Gastroesophageal sphincter (tissue), 3 donors: ENCODE results near the gene VPREB1.

Experiments
- EP300 ChIP-seq: sonication (generic); formaldehyde crosslinking; IDR thresholded peaks from one replicate; pipeline ENCODE4 v1.6.1; 2017; ENCODE audit warnings: antibody characterized with exemption, mild to moderate bottlenecking
- POLR2A ChIP-seq, 2 donors: fragments of 450-650 bp; IDR thresholded peaks; one replicate each; pipeline ENCODE4 v1.6.1; 2017; ENCODE audit warnings: antibody characterized with exemption in 2 of 2, mild to moderate bottlenecking in 2 of 2, moderate library complexity in 1 of 2
- POLR2AphosphoS5 ChIP-seq: sonication (generic); formaldehyde crosslinking; IDR thresholded peaks from one replicate; pipeline ENCODE4 v1.6.1; 2017; ENCODE audit warnings: antibody characterized with exemption
- TF ChIP-seq, protein P1 (sequence below), 4 experiments: fragments of 200-600 bp in 2 of 4; fragments of 450-650 bp in 2 of 4; sonication (generic) in 1 of 4; IDR thresholded peaks; one replicate each; pipeline ENCODE4 v1.5.1; 2017 to 2019; ENCODE audit warnings: antibody characterized with exemption in 4 of 4, mild to moderate bottlenecking in 2 of 4, moderate library complexity in 2 of 4

DNA sequence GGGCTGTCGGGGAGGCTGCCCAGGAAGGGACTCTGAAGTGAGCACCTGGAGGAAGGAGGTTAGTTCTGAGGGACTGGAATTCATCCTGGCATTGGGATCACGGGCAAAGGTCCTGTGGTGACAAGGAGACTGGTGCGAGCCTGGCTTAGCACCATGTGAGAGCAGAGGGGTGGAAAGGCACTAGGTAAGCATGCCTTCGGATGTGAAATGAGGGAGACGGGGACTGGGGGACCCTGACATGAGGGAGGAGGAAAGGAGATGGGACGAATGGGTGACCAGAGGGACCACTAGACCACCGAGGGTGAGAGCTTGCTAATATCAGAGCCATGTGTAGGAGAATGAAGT lies 3.1 kb upstream of the VPREB1 start:
- TF ChIP-seq POLR2A (IDR thresholded peaks at IDR 0.05): no peak
- TF ChIP-seq POLR2AphosphoS5: no peak
- TF ChIP-seq, protein P1, sequence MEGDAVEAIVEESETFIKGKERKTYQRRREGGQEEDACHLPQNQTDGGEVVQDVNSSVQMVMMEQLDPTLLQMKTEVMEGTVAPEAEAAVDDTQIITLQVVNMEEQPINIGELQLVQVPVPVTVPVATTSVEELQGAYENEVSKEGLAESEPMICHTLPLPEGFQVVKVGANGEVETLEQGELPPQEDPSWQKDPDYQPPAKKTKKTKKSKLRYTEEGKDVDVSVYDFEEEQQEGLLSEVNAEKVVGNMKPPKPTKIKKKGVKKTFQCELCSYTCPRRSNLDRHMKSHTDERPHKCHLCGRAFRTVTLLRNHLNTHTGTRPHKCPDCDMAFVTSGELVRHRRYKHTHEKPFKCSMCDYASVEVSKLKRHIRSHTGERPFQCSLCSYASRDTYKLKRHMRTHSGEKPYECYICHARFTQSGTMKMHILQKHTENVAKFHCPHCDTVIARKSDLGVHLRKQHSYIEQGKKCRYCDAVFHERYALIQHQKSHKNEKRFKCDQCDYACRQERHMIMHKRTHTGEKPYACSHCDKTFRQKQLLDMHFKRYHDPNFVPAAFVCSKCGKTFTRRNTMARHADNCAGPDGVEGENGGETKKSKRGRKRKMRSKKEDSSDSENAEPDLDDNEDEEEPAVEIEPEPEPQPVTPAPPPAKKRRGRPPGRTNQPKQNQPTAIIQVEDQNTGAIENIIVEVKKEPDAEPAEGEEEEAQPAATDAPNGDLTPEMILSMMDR (IDR thresholded peaks at IDR 0.05): no peak
- TF ChIP-seq EP300: no peak
